Transverse colon (tissue), 4 donors: ENCODE data around the gene FAM83E. TPM values are rescaled to one million over a fixed set of nuclear protein-coding genes. Genes with fewer than 3 reads are reported as not detected.
A peak's percentile ranks its signal among the peaks of the same experiment; 100 is the strongest.
"Not testable (repeated sequence)": the region's sequence is repeated elsewhere in the genome, so short reads cannot be mapped to it uniquely, and the experiment has no call there.

Experiments used
- DNase-seq: peaks from one replicate; pipeline ENCODE4 v3.0.0-alpha.2; 2019
- H3K27ac ChIP-seq, 4 donors: fragments of 200-600 bp; sonication (generic); 2 replicates each; pipeline ENCODE4 v1.5.1; 2016 to 2018; ENCODE audit warnings: inconsistent platforms in 4 of 4
- H3K27me3 ChIP-seq: fragments of 200-600 bp; sonication (generic); 2 replicates; pipeline ENCODE4 v1.5.1; 2017; ENCODE audit warnings: inconsistent platforms
- H3K36me3 ChIP-seq, 4 donors: fragments of 200-600 bp; sonication (generic); 2 replicates each; pipeline ENCODE4 v1.5.1; 2017 to 2019; ENCODE audit warnings: inconsistent platforms in 4 of 4
- H3K4me1 ChIP-seq, 4 donors: fragments of 200-600 bp; sonication (generic); 2 replicates each; pipeline ENCODE4 v1.5.1; 2017 to 2020; ENCODE audit warnings: inconsistent platforms in 4 of 4
- H3K4me3 ChIP-seq, 4 donors: fragments of 200-600 bp; sonication (generic); 1 replicate in 1 of 4; 2 replicates in 3 of 4; pipeline versions ENCODE4 v1.5.1 to v1.6.1; 2017 to 2019; ENCODE audit warnings: inconsistent platforms in 4 of 4
- H3K9me3 ChIP-seq, 2 donors: fragments of 200-600 bp; sonication (generic); 2 replicates each; pipeline ENCODE4 v1.5.1; 2017 to 2019; ENCODE audit warnings: inconsistent platforms in 2 of 2
- EP300 ChIP-seq: sonication (generic); formaldehyde crosslinking; IDR thresholded peaks from one replicate; pipeline ENCODE4 v1.6.1; 2017; ENCODE audit warnings: antibody characterized with exemption, low read depth
- POLR2A ChIP-seq: fragments of 450-650 bp; IDR thresholded peaks from one replicate; pipeline ENCODE4 v1.6.1; 2016; ENCODE audit warnings: antibody characterized with exemption, mild to moderate bottlenecking, moderate library complexity
- POLR2AphosphoS5 ChIP-seq, 3 donors: sonication (generic); formaldehyde crosslinking; IDR thresholded peaks; one replicate each; pipeline ENCODE4 v1.6.1; 2016; ENCODE audit warnings: antibody characterized with exemption in 3 of 3
- WGBS, 2 donors: methylation state at CpG; one replicate each; pipeline ENCODE4 v1.1.5; 2018; ENCODE audit warnings: low coverage in 1 of 2; 5-methylcytosine and 5-hydroxymethylcytosine counted together
- in situ Hi-C, 4 donors: fragments of 200-750 bp; cut with MboI; loops; one replicate each; pipeline versions ENCODE4 v1.15.0 to v1.15.1; 2017; ENCODE audit warnings: low sequenced_read_pairs in 3 of 4, low pct_ligation_motif_present in 1 of 4, low pct_unique_long_range_greater_than_20kb in 1 of 4
- intact Hi-C: fragments of 100-400 bp; cut with DNase I; formaldehyde crosslinking; loops from one replicate; pipeline ENCODE4 v1.15.1; 2023; ENCODE audit warnings: low total_unique reads
- total RNA-seq, 4 donors: library from RNA; depleted of rRNA; stranded (reverse); fragments of >200 nt; gene quantifications; one replicate each; pipeline ENCODE4 v1.1.0, GENCODE V29; 2016
- TF ChIP-seq, protein P1 (sequence below), 5 experiments: fragments of 200-600 bp in 3 of 5; fragments of 450-650 bp in 2 of 5; sonication (generic) in 3 of 5; IDR thresholded peaks; 1 replicate in 2 of 5; 2 replicates in 3 of 5; pipeline ENCODE4 v1.5.1; 2016 to 2017; ENCODE audit warnings: antibody characterized with exemption in 5 of 5, inconsistent platforms in 3 of 5, mild to moderate bottlenecking in 2 of 5, moderate library complexity in 1 of 5

FAM83E gene
- total RNA-seq, 4 donors from 2014 or later = 97.0 to 746 (median 203) TPM

DNA sequence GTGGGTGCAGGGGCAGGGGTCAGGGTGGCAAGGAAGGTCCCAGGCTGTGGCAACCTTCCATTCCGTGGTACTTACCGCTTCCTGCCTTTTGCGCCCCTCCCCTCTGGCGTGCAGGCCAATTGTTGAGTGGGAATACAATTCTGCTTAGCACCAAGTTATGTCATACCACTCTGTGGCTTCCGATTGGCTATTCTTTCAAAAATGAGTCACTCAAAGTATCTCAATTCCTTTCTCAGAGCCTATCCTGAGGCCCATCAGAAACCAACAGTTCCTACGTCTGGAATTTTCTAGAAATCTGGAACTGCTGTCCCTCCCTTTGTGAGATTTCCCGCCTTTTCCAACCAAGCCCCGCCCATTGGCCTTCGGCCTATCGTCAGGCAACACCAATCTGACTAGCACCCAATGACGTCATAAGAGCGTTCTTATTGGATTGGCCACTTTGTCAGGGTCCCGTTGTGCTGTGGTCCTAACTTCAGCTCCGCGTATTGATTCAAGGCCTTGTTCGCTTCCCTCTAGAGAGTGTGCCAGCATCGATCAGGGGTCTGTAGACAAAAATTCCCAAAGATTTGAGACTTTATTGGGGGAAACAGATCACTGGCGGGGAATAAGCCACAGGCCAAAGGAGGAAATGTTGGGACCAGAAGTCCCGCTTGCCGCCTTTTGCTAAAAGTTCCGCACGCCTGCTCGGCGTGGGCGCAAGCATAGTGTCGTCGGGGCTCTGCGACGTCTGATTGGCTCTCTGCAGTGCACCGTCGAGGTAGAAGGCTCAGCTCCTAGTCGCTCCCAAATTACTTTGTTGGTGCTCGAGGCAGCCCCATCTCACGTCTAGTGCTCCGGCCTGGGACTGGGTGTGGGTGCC is 46.2 kb upstream of the FAM83E start:
- Histone ChIP-seq H3K9me3 (no peaks in the 10 kb centered on the region), H3K27me3 (no peaks in the 10 kb centered on the region), H3K4me1 (peaks cover 0 to 10% (median 4%) of the 10 kb centered on the region in 4 donors), H3K36me3 (no peaks in the 10 kb centered on the region), H3K4me3 (peak overlapping the region in 1 of 4 donors; percentile 9), H3K27ac (peak overlapping the region; percentile 3 to 43 (median 24))
- no peak for TF ChIP-seq POLR2A
- no peak for TF ChIP-seq EP300
- TF ChIP-seq POLR2AphosphoS5 (IDR thresholded peaks at IDR 0.05) = no peak
- TF ChIP-seq, protein P1, sequence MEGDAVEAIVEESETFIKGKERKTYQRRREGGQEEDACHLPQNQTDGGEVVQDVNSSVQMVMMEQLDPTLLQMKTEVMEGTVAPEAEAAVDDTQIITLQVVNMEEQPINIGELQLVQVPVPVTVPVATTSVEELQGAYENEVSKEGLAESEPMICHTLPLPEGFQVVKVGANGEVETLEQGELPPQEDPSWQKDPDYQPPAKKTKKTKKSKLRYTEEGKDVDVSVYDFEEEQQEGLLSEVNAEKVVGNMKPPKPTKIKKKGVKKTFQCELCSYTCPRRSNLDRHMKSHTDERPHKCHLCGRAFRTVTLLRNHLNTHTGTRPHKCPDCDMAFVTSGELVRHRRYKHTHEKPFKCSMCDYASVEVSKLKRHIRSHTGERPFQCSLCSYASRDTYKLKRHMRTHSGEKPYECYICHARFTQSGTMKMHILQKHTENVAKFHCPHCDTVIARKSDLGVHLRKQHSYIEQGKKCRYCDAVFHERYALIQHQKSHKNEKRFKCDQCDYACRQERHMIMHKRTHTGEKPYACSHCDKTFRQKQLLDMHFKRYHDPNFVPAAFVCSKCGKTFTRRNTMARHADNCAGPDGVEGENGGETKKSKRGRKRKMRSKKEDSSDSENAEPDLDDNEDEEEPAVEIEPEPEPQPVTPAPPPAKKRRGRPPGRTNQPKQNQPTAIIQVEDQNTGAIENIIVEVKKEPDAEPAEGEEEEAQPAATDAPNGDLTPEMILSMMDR (IDR thresholded peaks at IDR 0.05) = no peak
- in situ Hi-C loops (no loop called here), intact Hi-C loops (loop anchor here (5.0 kb wide), 1 partner anchor 511 kb away; no protein-coding TSS in a partner anchor)
- DNase-seq = peak; percentile 87
- 55% methylated on average over 35 of the region's 35 CpGs; no CpG with 5 or more reads in 1 of the 2 donors for WGBS, 2 donors

DNA sequence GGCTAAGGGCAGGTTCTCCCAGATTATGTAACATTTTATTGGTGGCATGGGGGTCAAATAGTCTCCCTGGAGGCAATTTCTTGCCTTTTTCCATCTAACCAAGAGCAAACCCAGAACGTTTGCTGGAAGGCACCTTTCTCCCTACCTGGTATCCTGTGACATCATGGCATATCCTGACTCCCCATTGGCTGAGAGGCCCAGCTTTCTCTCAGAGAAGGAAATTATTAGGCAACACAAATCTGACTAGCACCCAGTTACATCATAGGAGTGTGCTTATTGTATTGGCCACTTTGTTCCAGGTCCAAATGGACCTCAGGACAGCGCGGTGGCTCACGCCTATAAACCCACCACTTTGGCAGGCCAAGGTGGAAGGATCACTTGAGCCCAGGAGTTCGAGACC is 44.9 kb upstream of the FAM83E start:
- DNase-seq = no peak
- in situ Hi-C loops = no loop called here
- no peak for TF ChIP-seq EP300
- TF ChIP-seq, protein P1 (IDR thresholded peaks at IDR 0.05) = no peak
- TF ChIP-seq POLR2A = no peak
- no peak for TF ChIP-seq POLR2AphosphoS5 (IDR thresholded peaks at IDR 0.05)

DNA sequence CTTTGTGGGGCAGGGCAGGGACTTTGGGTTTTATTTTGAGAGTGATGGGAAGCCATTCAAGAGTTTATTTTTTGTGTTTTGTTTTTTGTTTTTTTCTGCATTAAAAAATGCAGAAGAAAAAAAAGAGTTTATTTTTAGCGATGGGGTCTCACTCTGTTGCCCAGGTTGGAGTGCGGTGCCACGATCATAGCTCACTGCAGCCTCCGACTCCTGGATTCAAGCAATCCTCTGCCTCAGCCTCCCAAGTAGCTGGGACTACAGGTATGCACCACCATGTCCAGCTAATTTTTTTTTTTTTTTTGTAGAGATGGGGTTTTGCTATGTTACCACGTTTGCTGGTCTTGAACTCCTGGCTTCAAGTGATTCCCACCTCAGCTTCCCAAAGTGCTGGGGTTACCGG is 43.6 kb upstream of the FAM83E start:
- H3K36me3 ChIP-seq = no peaks in the 10 kb centered on the region
- intact Hi-C loops = no loop called here

More for the DNA sequence above, 44.9 kb upstream of the FAM83E start:
- no peak overlapping the region for H3K27ac ChIP-seq
- H3K4me1 ChIP-seq = peaks cover 0 to 10% (median 4%) of the 10 kb centered on the region in 4 donors
- H3K9me3 ChIP-seq = no peaks in the 10 kb centered on the region
- H3K4me3 ChIP-seq = no peak overlapping the region
- WGBS, 2 donors = 78% methylated on average over 5 of the region's 5 CpGs; no CpG with 5 or more reads in 1 of the 2 donors
- H3K27me3 ChIP-seq = no peaks in the 10 kb centered on the region
- intact Hi-C loops = loop anchor here (5.0 kb wide), 1 partner anchor 513 kb away; no protein-coding TSS in a partner anchor
- H3K36me3 ChIP-seq = no peaks in the 10 kb centered on the region

DNA sequence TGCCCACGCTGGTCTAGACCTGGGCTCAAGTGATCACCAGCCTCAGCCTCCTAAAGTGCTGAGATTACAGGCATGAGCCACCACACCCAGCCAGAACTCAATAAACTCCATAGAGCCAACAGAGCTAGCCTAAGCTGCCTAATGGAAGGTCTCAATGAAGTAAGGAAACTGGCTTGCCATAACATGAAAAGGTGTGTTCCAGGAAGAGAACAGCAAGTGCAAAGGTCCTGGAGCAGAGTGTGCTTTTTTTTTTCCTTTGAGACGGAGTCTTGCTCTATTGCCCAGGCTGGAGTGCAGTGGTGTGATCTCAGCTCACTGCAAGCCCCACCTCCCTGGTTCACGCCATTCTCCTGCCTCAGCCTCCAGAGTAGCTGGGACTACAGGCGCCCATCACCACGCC is 43.0 kb upstream of the FAM83E start:
- peak overlapping the region in 1 of 4 donors; percentile 25 for H3K27ac ChIP-seq
- H3K9me3 ChIP-seq, H3K27me3 ChIP-seq, H3K36me3 ChIP-seq, DNase-seq, in situ Hi-C loops, H3K4me3 ChIP-seq, intact Hi-C loops: not testable (repeated sequence)
- WGBS, 2 donors = 50 to 72% methylated on average over 2 to 5 of the region's 5 CpGs
- peak in 1 of 3 donors; percentile 31 for TF ChIP-seq POLR2AphosphoS5 (IDR thresholded peaks at IDR 0.05)
- peaks cover 0 to 10% (median 4%) of the 10 kb centered on the region in 4 donors for H3K4me1 ChIP-seq

More for the DNA sequence above, 43.6 kb upstream of the FAM83E start:
- Histone ChIP-seq H3K9me3 (no peaks in the 10 kb centered on the region), H3K27ac (no peak overlapping the region), H3K27me3 (no peaks in the 10 kb centered on the region), H3K4me3 (no peak overlapping the region), H3K4me1 (peaks cover 0 to 10% (median 4%) of the 10 kb centered on the region in 4 donors)
- TF ChIP-seq POLR2A (no peak), EP300 (no peak), POLR2AphosphoS5 (IDR thresholded peaks at IDR 0.05) (no peak)
- TF ChIP-seq, protein P1 (IDR thresholded peaks at IDR 0.05) = no peak
- WGBS, 2 donors = 88 to 94% methylated on average over 6 of the region's 6 CpGs
- in situ Hi-C loops = no loop called here
- no peak for DNase-seq
